Activated T-cell treated with anti-CD3 and anti-CD28 coated beads, Interleukin-2, amount 50 U/mL, for 4 hours (primary cell): ENCODE data around the gene FRY. TPM values are rescaled to one million over a fixed set of nuclear protein-coding genes. Genes with fewer than 3 reads are reported as not detected.

ENCODE experiments used
- ATAC-seq, 2 donors: fragments of 200-7000 bp; cut with Tn5 transposase; one replicate each; pipeline ENCODE4 v1.10.0; 2021
- DNase-seq: peaks from one replicate; pipeline ENCODE4 v3.0.0-alpha.2; 2020
- H3K27me3 Mint-ChIP-seq: one replicate; pipeline ENCODE4 v1.8.0; 2021; ENCODE audit warnings: low read depth, mixed read lengths
- H3K36me3 Mint-ChIP-seq: one replicate; pipeline ENCODE4 v1.8.0; 2022; ENCODE audit warnings: mixed read lengths; ENCODE audit not compliant: insufficient read depth
- H3K4me1 Mint-ChIP-seq: one replicate; pipeline ENCODE4 v1.8.0; 2021; ENCODE audit warnings: low read depth, mixed read lengths
- H3K4me3 Mint-ChIP-seq: one replicate; pipeline ENCODE4 v1.8.0; 2021; ENCODE audit warnings: mild to moderate bottlenecking, moderate library complexity, mixed read lengths
- H3K9me3 Mint-ChIP-seq: one replicate; pipeline ENCODE4 v1.8.0; 2021; ENCODE audit warnings: mixed read lengths
- total RNA-seq, 3 donors: library from RNA; stranded (reverse); gene quantifications; one replicate each; pipeline ENCODE4 v1.2.1, GENCODE V29; 2021

The FRY gene
- total RNA-seq, 3 donors from 2014 or later, result 0.74 to 1.0 (median 0.87) TPM

DNA sequence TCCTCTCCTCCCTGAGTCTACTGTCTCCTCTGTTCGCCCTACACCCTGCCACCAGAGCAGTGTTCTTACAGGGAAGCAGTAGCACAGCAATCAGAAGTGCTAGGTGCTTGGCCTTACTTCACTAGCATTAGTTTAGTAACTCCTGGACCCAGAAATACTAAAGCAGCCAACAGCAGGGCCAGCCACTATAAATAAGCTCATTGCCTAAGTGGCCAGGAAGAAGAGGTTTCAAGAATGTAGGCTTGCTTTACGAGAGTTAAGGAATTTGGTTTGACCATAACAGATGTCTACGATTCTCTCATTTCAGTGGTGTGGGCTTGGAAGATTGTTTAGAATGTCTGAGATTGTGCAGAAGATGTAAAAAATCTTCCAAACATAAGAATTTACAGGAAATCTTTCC lies 180.2 kb downstream of the FRY start:
- H3K9me3 Mint-ChIP-seq, result no peaks in the 10 kb centered on the region
- H3K27me3 Mint-ChIP-seq, result no peaks in the 10 kb centered on the region
- ATAC-seq, result no peak
- H3K4me1 Mint-ChIP-seq, result no peaks in the 10 kb centered on the region
- no peak overlapping the region for H3K4me3 Mint-ChIP-seq
- DNase-seq, result no peak
- H3K36me3 Mint-ChIP-seq, result no peaks in the 10 kb centered on the region

- Mint-ChIP-seq H3K27me3 (no peaks in the 10 kb centered on the region), H3K4me1 (no peaks in the 10 kb centered on the region), H3K4me3 (no peak overlapping the region), H3K9me3 (no peaks in the 10 kb centered on the region), H3K36me3 (no peaks in the 10 kb centered on the region)
- DNase-seq (no peak), ATAC-seq (no peak)
Measured at GRCh38 chr13:32212421-32212820, 180.8 kb downstream of the FRY start.

DNA sequence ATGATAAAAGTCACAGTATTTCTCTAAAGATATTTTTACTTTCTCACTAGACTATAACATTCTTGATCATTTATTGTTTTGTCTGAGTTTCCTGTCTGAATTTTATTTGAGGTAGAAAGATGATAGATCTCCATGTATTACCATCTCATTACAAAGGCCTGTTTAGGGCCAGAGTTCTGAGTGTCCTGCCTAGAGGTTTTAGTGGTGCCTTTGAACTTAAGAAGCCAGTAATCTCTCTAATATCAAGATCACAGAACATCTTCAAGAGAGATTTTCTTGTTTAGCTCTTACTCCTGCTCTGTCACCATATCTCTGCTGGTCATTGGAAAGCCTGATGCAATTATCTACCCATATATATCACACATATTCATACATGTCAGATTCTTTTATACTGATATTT lies 182.1 kb downstream of the FRY start:
- Mint-ChIP-seq H3K4me1 (no peaks in the 10 kb centered on the region), H3K4me3 (no peak overlapping the region), H3K36me3 (peaks cover 2% of the 10 kb centered on the region), H3K9me3 (no peaks in the 10 kb centered on the region), H3K27me3 (no peaks in the 10 kb centered on the region)
- DNase-seq, result no peak
- ATAC-seq, result no peak

DNA sequence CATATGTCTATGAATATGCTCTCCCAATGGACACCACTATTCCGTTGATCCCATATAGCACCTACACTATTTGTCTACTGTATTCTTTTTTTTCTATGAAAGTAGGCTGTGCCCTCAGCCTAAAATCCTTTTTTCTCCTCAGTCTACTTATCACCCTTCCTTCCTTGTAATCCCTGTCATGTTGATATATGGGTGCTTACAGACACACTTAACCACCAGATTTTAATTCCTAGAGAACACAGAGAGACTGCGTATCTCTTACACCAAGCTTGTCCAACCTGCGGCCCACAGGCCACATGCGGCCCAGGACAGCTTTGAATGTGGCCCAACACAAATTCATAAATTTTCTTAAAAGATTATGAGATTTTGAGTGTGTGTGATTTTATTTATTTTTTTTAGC lies 182.5 kb downstream of the FRY start:
- no peaks in the 10 kb centered on the region for H3K27me3 Mint-ChIP-seq
- DNase-seq (no peak), ATAC-seq (no peak)
- no peak overlapping the region for H3K4me3 Mint-ChIP-seq
- H3K9me3 Mint-ChIP-seq, result no peaks in the 10 kb centered on the region
- H3K4me1 Mint-ChIP-seq, result no peaks in the 10 kb centered on the region
- H3K36me3 Mint-ChIP-seq, result peaks cover 2% of the 10 kb centered on the region

GRCh38 chr13:32216281-32216680 lies 184.7 kb downstream of the FRY start:
- Mint-ChIP-seq H3K27me3 (no peaks in the 10 kb centered on the region), H3K9me3 (no peaks in the 10 kb centered on the region), H3K4me3 (no peak overlapping the region), H3K4me1 (no peaks in the 10 kb centered on the region), H3K36me3 (peaks cover 2% of the 10 kb centered on the region)
- DNase-seq (no peak), ATAC-seq (no peak)

DNA sequence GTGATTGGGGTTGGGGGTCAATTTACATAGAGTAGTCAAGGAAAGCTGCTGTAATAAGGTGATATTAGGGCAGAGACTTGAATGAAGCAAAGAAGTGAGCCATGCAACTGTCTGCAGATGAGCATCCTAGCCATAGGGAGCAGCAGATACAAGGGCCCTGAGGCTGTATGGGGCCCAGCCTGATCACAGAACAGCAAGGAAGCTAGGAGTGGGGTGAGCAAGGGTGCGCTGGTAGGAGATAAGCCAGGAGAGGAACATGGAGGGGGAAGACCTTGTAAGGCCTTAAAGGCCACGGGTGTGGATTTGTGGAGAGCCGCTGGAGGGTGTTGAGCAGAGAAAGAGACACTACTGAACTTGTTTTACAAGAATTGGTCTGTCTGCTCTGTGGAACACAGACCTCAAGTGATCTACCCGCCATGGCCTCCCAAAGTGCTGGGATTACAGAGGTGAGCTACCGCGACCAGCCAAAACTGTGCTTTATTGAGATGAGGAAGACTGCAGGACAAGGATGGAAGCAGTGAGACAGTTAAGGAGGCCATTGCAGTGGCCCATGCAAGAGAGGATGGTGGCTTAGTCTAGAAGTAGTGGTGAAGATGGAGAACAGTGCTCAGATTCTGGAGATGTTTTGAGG lies 190.6 kb downstream of the FRY start:
- peaks cover 4% of the 10 kb centered on the region for H3K36me3 Mint-ChIP-seq
- DNase-seq (no peak), ATAC-seq (no peak)
- H3K4me3 Mint-ChIP-seq, result no peak overlapping the region
- H3K4me1 Mint-ChIP-seq, result no peaks in the 10 kb centered on the region
- H3K27me3 Mint-ChIP-seq, result no peaks in the 10 kb centered on the region
- H3K9me3 Mint-ChIP-seq, result no peaks in the 10 kb centered on the region

- ATAC-seq (no peak), DNase-seq (no peak)
- no peaks in the 10 kb centered on the region for H3K9me3 Mint-ChIP-seq
- peaks cover 4% of the 10 kb centered on the region for H3K36me3 Mint-ChIP-seq
- H3K27me3 Mint-ChIP-seq, result no peaks in the 10 kb centered on the region
- H3K4me1 Mint-ChIP-seq, result no peaks in the 10 kb centered on the region
- H3K4me3 Mint-ChIP-seq, result no peak overlapping the region
Measured at GRCh38 chr13:32224916-32225315, 193.3 kb downstream of the FRY start.

DNA sequence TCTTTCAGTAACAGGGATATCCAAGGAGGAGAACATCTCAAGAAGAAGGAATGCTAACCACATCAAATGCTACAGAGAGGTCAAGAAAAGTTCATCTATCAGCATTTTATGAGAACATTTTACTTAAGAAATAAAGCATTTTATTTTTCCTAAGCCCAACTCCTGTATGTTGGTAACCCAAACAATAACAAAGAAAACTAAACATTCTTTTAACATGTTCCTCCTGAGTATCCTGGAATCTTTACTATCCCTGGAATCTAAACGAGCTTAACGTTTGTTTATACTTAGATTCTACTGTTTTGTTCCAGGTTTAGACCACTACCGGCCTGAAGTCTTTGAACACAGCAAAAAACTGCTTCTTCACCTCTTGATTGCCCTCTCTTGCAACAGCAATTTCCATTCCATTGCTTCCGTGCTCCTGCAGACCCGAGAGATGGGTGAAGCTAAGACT lies 193.9 kb downstream of the FRY start:
- DNase-seq (no peak), ATAC-seq (no peak)
- H3K4me3 Mint-ChIP-seq, result no peak overlapping the region
- no peaks in the 10 kb centered on the region for H3K4me1 Mint-ChIP-seq
- no peaks in the 10 kb centered on the region for H3K9me3 Mint-ChIP-seq
- H3K36me3 Mint-ChIP-seq, result peaks cover 4% of the 10 kb centered on the region
- no peaks in the 10 kb centered on the region for H3K27me3 Mint-ChIP-seq

- no peak for DNase-seq
- Mint-ChIP-seq H3K9me3 (no peaks in the 10 kb centered on the region), H3K4me3 (no peak overlapping the region), H3K36me3 (peaks cover 4% of the 10 kb centered on the region), H3K27me3 (no peaks in the 10 kb centered on the region), H3K4me1 (no peaks in the 10 kb centered on the region)
- ATAC-seq, result no peak
Measured at GRCh38 chr13:32228330-32229041, 196.9 kb downstream of the FRY start.

- Mint-ChIP-seq H3K9me3 (no peaks in the 10 kb centered on the region), H3K4me3 (no peak overlapping the region), H3K36me3 (peaks cover 4% of the 10 kb centered on the region), H3K4me1 (peaks cover under 1% of the 10 kb centered on the region), H3K27me3 (no peaks in the 10 kb centered on the region)
- DNase-seq (no peak), ATAC-seq (no peak)
Measured at GRCh38 chr13:32229443-32229842, 197.9 kb downstream of the FRY start.

DNA sequence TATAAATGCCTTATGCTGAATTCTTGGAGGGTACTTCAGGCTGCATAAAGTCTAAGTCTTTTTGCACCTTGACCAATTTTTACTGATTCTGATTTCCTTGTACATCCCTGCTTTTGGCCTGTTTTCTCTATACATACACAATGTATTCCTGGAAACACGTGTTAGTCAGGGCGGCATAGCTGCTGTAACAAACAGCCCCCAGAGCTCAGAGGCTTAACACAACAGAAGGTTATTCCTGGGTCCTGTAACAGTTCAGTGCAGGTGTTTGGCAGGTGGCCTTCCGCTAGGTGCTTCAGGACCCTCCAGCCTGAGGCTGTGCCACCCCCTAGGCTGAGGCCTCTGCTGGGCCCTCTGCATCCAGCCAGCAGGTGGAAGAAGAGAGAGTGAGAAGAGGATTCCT lies 200.7 kb downstream of the FRY start:
- Mint-ChIP-seq H3K27me3 (no peaks in the 10 kb centered on the region), H3K4me1 (peaks cover 9% of the 10 kb centered on the region), H3K36me3 (peaks cover 3% of the 10 kb centered on the region), H3K4me3 (no peak overlapping the region), H3K9me3 (no peaks in the 10 kb centered on the region)
- DNase-seq (no peak), ATAC-seq (no peak)

DNA sequence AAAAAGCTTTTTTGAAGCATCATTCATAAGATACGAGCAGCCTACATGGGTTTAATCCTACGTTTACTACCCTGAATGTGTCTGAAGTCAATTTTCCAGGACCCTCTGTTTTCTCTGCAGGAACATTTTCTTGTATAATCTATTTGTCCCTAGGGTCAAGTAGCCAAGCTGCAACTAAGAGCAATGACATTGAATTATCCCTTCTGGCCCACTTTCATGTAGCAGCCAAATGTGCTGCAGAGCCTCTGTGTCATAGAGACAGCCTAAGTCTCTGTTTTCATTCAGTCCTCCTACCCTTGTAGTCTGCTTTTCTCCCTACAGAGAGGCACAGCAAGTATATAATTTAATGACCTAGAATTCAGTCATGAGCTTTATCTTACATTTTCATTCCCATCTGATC lies 201.5 kb downstream of the FRY start:
- ATAC-seq, result no peak
- H3K4me3 Mint-ChIP-seq, result no peak overlapping the region
- peaks cover 9% of the 10 kb centered on the region for H3K4me1 Mint-ChIP-seq
- peaks cover 3% of the 10 kb centered on the region for H3K36me3 Mint-ChIP-seq
- no peaks in the 10 kb centered on the region for H3K27me3 Mint-ChIP-seq
- H3K9me3 Mint-ChIP-seq, result no peaks in the 10 kb centered on the region
- no peak for DNase-seq

GRCh38 chr13:32234914-32235313 lies 203.3 kb downstream of the FRY start:
- peaks cover 9% of the 10 kb centered on the region for H3K4me1 Mint-ChIP-seq
- H3K4me3 Mint-ChIP-seq, result no peak overlapping the region
- peaks cover 4% of the 10 kb centered on the region for H3K36me3 Mint-ChIP-seq
- no peaks in the 10 kb centered on the region for H3K9me3 Mint-ChIP-seq
- no peaks in the 10 kb centered on the region for H3K27me3 Mint-ChIP-seq
- no peak for DNase-seq
- ATAC-seq, result no peak

DNA sequence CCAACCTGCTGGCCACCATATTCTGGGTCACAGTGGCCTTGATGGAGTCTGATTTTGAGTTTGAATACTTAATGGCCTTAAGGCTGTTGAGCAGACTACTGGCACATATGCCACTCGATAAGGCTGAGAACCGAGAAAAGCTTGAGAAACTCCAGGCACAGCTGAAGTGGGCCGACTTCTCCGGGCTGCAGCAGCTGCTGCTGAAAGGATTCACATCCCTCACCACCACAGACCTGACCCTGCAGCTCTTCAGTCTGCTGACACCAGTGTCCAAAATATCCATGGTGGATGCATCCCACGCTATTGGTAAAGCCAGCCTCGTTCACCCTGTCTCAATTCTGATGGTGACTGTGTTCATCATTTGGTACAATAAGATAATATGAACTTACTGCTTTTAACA lies 206.1 kb downstream of the FRY start:
- peaks cover 4% of the 10 kb centered on the region for H3K36me3 Mint-ChIP-seq
- no peaks in the 10 kb centered on the region for H3K27me3 Mint-ChIP-seq
- ATAC-seq, result no peak
- H3K4me1 Mint-ChIP-seq, result peaks cover 9% of the 10 kb centered on the region
- no peaks in the 10 kb centered on the region for H3K9me3 Mint-ChIP-seq
- DNase-seq, result no peak
- H3K4me3 Mint-ChIP-seq, result no peak overlapping the region

DNA sequence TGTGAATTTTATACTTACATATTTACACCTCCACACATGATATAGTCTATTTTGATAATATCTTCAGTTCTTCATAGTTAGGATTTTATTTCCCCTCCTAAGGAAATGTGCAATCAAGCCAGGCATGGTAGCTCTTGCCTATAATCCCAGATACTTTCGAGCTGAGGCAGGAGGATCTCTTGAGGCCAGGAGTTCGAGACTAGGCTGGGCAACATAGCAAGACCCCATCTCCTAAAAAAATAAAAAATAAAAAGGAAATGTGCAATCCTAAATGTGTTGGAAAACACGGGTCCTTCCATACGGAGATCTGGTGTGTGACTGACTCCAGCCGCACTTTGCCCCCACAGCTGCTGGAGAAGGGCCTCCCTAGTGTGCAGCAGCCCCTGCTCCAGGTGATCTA lies 212.1 kb downstream of the FRY start:
- DNase-seq, result no peak
- H3K4me3 Mint-ChIP-seq, result no peak overlapping the region
- H3K27me3 Mint-ChIP-seq, result no peaks in the 10 kb centered on the region
- H3K36me3 Mint-ChIP-seq, result peaks cover 5% of the 10 kb centered on the region
- ATAC-seq, result no peak
- H3K4me1 Mint-ChIP-seq, result no peaks in the 10 kb centered on the region
- H3K9me3 Mint-ChIP-seq, result no peaks in the 10 kb centered on the region
